Measurements from ENCODE around the gene IL1RAP.

DNA sequence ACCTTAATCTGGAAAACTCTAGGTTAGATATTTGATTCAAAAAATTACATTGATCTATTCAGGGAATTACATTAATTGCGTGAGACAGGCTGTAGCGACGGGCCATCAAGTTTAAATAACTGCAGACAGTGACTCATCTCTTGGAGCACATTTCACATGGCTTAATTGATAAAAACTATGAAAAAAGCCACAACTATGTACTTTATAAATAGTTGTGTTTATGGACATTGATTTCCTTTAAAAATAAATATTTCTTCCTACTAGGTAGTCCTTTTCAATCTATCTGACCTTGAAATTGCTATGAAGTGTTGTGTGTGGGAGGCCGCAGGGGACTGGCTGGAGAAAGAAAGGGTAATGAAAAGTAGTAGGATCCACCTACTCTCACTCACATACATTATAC lies 157.8 kb downstream of the IL1RAP start:
- TF ChIP-seq POLR2A (IDR thresholded peaks at IDR 0.05) (no peak), CTCF (IDR thresholded peaks at IDR 0.05) (no peak)
